Skin epidermis (tissue), 12 donors: Measurements from ENCODE around the gene LAMTOR3.
A peak's percentile ranks its signal among the peaks of the same experiment; 100 is the strongest.

Source experiments
- H3K27ac ChIP-seq, 21 experiments: fragments of 200-600 bp; sonication (generic) in 11 of 21; one replicate each; pipeline ENCODE4 v1.5.0; 2020; ENCODE audit warnings: mild to moderate bottlenecking in 3 of 21, inconsistent platforms in 2 of 21, moderate library complexity in 2 of 21
- H3K4me3 ChIP-seq, 7 experiments: fragments of 200-600 bp; sonication (generic) in 2 of 7; one replicate each; pipeline ENCODE4 v1.5.0; 2020; ENCODE audit warnings: inconsistent platforms in 2 of 7, mild to moderate bottlenecking in 2 of 7, moderate library complexity in 1 of 7

LAMTOR3 gene, protein sequence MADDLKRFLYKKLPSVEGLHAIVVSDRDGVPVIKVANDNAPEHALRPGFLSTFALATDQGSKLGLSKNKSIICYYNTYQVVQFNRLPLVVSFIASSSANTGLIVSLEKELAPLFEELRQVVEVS

DNA sequence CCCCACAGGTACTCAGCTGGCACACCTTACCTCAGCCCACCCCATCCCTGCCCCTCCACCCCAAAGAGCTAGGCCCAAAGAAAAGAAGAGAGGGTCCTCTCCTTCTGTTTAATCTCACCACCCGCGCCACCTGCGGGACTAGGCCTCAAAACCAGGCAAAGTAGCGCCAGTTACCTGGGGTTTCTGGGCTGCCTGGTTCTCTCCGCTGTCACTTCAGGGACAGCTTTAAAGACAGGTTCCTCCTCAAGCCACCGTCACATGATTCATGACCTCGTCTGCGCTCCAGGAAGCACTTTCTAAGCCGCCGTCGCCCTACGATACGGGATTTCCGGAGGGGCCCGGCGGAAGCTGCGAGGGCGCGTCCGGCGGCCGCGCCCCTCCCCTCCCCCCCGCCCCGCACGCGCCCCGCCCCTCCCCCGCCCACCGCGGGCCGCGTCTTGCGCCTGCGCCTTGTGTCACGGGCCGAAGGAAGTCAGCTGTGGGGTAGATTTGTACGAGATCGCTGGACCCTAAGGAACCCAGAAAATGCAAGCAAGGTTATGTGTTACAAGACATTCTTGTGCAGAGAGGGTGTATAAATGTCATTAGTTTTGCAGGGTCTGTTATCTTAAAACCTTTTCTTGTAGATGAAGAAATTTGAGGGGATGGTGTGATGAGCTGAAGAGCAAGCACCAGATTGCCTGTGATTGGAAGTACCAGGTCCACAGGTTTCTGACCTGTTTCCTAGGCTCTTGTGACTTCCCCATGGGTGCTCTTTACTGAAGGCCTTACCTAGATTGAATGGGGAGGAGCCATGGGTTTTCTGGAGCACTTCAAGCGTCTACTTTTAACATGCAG, at the start of gene LAMTOR3:
LAMTOR3 (minus strand) TSS at position 267 of the 837 bp plus-strand sequence. CDS start 464 bp downstream, outside the sequence.
- H3K27ac ChIP-seq, result peak within 1 kb of the TSS; percentile 54 to 93 (median 88)

DNA sequence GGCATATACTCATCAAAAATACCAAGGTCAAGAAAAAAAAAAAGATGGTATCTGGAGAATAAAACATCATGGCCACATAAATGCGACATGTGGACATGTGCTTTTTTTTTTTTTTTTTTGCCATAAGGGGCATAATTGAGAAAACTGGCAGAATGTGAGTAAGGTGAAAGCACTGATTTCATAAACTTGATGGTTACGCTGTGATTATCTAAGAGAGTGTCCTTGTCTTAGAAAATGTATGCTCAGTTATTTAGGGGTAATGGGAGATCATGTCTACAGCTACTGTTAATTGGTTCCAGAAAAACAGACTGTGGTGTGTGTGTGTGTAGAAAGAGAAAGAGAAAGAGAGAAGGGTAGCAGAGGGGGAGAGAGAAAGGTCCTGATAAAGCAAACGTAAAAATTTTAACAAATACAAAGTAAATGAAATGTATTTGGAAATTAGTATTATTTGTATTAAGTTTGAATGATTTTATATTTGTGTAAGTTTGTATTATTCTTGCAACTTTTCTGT, 44.1 kb upstream of the LAMTOR3 start:
- Histone ChIP-seq H3K27ac (no peak overlapping the region), H3K4me3 (no peak overlapping the region)

More for the DNA sequence above, at the start of gene LAMTOR3:
- H3K4me3 ChIP-seq, result peak within 1 kb of the TSS; percentile 78 to 93 (median 85)

DNA sequence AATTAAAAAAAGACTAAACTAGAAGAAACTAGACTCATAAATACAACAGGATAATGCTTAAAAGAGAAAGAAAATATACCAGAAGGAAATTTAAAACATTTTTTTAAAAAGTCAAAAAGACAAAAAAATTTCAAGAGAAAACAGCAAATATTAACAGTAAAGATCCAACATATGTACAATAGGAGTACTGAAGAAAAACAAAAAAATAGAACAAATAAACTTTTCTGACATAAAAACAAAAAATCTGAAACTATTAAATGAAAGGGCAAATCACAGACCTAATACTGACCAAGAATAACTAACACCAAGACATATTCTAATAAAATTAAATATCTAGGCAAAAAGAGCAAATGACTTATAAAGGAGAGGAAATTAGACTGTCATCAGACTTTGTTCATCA, 40.7 kb upstream of the LAMTOR3 start:
- no peak overlapping the region for H3K4me3 ChIP-seq
- H3K27ac ChIP-seq, result no peak overlapping the region

DNA sequence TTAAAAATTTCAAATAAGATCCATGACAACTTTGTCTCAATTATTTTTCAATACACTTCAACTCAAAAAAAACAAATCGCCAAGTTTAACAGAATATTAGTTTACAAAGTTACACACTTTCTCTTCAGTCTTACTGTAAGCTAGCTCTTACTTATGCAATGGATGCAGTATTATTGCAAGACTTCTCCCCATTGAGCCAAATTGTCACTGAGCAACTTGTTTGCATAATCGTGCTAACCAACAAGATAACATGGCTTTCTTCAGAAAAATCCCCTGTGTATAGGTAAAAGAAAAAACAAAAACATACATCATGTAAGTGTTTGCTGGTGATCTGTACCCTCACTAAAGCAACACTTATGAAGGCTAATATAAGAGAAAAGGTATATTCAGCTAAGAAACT, 33.3 kb upstream of the LAMTOR3 start:
- Histone ChIP-seq H3K4me3 (no peak overlapping the region), H3K27ac (no peak overlapping the region)

DNA sequence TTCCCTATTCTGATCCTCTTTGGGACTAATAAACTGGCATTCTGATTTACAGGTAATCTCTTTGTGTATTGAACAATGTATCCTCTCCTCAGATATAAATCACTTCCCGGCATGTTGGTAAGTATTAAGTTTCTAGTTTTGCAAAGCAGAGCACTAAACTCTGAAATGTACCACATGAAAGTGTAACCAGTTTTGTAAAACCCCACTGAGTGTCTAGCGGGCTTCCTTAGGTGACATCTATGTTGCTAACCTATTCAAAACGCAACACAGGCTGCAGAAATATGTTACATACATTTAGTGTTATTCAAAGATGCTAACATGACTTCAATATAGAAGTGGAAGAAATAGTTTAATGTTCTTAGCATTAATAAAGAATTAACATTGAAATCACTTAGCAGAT, 26.9 kb upstream of the LAMTOR3 start:
- Histone ChIP-seq H3K4me3 (no peak overlapping the region), H3K27ac (no peak overlapping the region)

DNA sequence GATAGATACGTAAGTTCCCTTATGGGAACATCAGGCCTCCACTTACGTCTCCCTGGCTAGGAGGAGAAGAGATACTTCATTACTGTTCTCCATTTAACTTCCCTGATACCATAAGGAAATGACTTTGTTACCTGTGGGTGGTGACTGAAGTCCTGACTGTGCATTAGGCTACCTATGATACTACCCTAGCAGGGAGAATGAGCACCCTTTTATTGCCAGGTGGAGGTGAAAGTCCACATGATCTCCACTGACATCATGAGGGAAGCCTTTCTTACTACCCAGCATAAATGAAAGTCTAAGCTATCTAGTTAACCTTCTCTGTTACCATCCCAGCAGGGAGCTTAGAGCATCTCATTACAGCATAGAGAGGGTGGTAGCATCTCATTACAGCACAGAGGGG, 24.4 kb upstream of the LAMTOR3 start:
- Histone ChIP-seq H3K27ac (no peak overlapping the region), H3K4me3 (no peak overlapping the region)

GRCh38 chr4:99917575-99917974, 23.3 kb upstream of the LAMTOR3 start:
- Histone ChIP-seq H3K27ac (no peak overlapping the region), H3K4me3 (no peak overlapping the region)

GRCh38 chr4:99915449-99915848, 21.2 kb upstream of the LAMTOR3 start:
- Histone ChIP-seq H3K27ac (no peak overlapping the region), H3K4me3 (no peak overlapping the region)

DNA sequence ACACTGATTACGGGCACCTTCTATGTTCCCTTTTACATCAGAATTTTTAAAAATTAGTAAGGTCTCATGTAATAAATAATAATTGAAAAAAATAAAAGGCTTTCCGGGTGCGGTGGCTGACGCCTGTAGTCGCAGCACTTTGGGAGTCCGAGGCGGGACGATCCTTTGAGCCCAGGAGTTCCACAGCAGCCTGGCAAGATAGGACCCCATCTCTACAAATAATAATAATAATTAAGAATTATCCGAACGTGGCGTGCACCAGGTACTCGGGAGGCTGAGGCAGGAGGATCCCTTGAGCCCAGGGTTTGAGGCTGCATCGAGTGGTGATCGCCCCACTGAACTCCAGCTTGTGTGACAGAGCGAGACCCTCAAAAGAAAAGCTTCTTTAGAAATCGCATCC, 771 bp upstream of the LAMTOR3 start:
- Histone ChIP-seq H3K27ac (peak overlapping the region in 17 of 21 experiments; percentile 15 to 92 (median 86)), H3K4me3 (peak overlapping the region; percentile 78 to 93 (median 85))

DNA sequence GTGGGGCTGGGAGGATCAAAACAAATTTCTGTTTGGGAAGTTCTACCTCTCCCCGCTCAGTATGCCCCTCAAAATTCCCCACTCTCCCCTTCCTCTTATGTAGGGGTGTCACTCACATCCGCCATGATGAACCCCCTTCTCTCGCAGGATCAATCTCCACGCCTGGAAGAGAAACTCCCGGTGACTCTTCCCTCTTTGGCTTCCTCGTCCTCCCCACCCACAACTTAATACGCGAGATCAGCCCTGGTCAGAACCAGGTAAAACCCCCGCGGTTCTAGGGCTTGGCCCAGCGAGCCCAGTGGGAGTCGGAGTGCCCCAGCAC, 427 bp downstream of the LAMTOR3 start:
- Histone ChIP-seq H3K27ac (peak overlapping the region; percentile 54 to 93 (median 88)), H3K4me3 (peak overlapping the region; percentile 78 to 93 (median 85))

DNA sequence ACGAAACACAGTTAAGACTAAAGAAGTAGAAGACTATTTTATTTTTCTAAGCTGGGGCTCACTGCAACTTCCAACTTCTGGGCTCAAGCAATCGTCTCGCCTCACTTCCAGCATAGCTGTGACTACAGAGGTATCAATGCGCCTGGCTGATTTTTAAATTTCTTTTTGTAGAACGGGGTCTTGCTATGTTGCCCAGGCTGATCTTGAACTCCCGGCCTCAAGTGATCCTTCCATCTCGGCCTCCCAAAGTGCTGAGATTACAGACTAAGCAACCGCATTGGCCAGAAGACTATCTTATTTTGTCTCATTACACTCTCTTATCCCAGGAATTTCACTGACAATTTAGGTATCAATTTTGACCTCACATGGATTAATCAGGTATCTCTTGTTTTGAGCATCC, 1.2 kb downstream of the LAMTOR3 start:
- Histone ChIP-seq H3K4me3 (peak overlapping the region in 3 of 7 experiments; percentile 87 to 93 (median 90)), H3K27ac (no peak overlapping the region)

- H3K27ac ChIP-seq, result no peak overlapping the region
- H3K4me3 ChIP-seq, result no peak overlapping the region
These were observed 2.9 kb downstream of the LAMTOR3 start for GRCh38 chr4:99891351-99891750.

GRCh38 chr4:99887837-99888236, 6.4 kb downstream of the LAMTOR3 start:
- no peak overlapping the region for H3K27ac ChIP-seq

GRCh38 chr4:99886146-99886545, 8.1 kb downstream of the LAMTOR3 start:
- Histone ChIP-seq H3K27ac (no peak overlapping the region), H3K4me3 (no peak overlapping the region)

More at GRCh38 chr4:99887837-99888236, 6.4 kb downstream of the LAMTOR3 start:
- H3K4me3 ChIP-seq, result no peak overlapping the region

- H3K4me3 ChIP-seq, result no peak overlapping the region
- H3K27ac ChIP-seq, result no peak overlapping the region
These were observed 8.5 kb downstream of the LAMTOR3 start for GRCh38 chr4:99885687-99886086.

- no peak overlapping the region for H3K27ac ChIP-seq
- no peak overlapping the region for H3K4me3 ChIP-seq
These were observed 9.1 kb downstream of the LAMTOR3 start for GRCh38 chr4:99885063-99885664.

- no peak overlapping the region for H3K27ac ChIP-seq
- H3K4me3 ChIP-seq, result no peak overlapping the region
These were observed 14.8 kb downstream of the LAMTOR3 start for GRCh38 chr4:99879458-99879857.

GRCh38 chr4:99878604-99879003, 15.6 kb downstream of the LAMTOR3 start:
- no peak overlapping the region for H3K4me3 ChIP-seq
- H3K27ac ChIP-seq, result no peak overlapping the region

- no peak overlapping the region for H3K27ac ChIP-seq
- no peak overlapping the region for H3K4me3 ChIP-seq
These were observed 17.3 kb downstream of the LAMTOR3 start for GRCh38 chr4:99876946-99877345.

DNA sequence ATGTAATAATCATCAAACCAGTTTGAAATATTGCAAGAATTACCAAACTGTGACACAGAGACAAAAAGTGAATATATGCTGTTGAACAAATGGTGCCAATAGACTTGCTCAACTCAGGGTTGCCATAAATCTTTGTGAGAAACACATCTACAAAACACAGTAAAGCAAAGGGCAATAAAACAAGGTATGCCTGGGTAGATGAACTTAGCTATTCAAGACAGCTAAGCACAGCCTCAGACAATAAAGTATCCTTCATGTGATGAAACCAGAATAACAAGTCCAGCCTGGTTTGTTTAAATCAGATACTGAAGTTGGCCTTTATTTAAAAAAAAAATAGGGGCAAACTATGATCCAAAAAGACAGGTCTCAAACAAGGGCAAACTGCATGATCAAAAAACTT, 19.2 kb downstream of the LAMTOR3 start:
- Histone ChIP-seq H3K27ac (no peak overlapping the region), H3K4me3 (no peak overlapping the region)

DNA sequence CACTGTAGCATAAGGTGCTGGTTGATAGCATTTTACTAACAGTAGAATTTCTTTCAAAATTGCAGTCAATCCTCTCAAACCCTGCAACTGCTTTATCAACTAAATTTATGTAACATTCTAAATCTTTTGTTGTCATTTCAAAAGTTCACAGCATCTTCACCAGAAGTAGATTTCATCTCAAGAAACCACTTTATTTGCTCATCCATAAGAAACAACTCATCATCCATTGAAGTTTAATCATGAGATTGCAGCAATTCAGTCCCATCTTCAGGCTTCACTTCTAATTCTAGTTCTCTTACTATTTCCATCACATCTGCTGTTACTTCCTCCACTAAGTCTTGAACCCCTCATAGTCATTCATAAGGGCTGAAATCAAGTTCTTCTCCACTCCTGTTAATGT, 21.7 kb downstream of the LAMTOR3 start:
- Histone ChIP-seq H3K4me3 (no peak overlapping the region), H3K27ac (no peak overlapping the region)
